GM23248 (cell line): ENCODE results near the gene CCNH.

Experiments
- EZH2 ChIP-seq: fragments of 200-600 bp; sonication (generic); IDR thresholded peaks from 2 replicates; pipeline ENCODE4 v1.6.1; 2018; ENCODE audit warnings: antibody characterized with exemption, mild to moderate bottlenecking; ENCODE audit not compliant: insufficient read depth, poor library complexity, severe bottlenecking
- EZH2phosphoT487 ChIP-seq: fragments of 200-600 bp; sonication (generic); IDR thresholded peaks from 2 replicates; pipeline ENCODE4 v1.6.1; 2018; ENCODE audit warnings: antibody characterized with exemption, moderate library complexity, mild to moderate bottlenecking, low read depth; ENCODE audit not compliant: insufficient read depth

DNA sequence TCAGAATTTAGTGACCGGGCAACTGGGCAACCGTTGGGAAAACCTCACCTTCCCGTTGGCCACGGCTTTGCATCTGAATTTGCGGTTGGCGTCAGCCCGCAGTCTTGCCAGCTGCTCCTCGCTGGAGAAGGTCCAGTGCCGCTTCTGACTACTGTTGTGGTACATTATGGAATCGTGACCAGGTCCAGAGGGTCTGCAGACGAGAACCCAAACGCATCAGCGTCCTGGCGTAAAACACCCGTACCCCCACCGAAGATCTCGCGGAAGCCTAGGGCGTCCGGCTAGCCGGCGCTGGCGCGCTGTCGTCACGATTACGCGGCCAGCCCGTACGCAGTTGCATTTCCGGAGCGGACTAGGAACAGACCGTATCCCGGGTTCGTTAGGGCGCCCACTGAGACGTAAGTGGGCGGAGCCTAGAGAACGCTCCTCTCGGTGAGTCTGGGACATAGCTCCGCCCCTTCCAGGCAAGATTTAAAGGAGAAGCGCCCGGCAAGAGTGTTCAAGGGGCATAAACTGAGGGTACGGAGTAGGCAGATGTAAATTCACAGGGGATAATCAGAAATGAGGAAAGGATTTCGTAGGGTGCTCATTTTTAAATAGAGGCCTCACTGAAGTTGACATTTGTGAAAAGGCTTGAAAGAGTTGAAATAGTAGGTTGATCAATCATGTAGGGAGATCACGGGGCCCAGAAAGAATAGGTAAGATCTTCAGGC is at the start of gene CCNH:
- TF ChIP-seq EZH2phosphoT487 (no peak), EZH2 (no peak)
